Measurements from ENCODE around the gene ZNF319.

GRCh38 chr16:57970319-57970718, 30.2 kb downstream of the ZNF319 start:
- TF ChIP-seq, protein P1, sequence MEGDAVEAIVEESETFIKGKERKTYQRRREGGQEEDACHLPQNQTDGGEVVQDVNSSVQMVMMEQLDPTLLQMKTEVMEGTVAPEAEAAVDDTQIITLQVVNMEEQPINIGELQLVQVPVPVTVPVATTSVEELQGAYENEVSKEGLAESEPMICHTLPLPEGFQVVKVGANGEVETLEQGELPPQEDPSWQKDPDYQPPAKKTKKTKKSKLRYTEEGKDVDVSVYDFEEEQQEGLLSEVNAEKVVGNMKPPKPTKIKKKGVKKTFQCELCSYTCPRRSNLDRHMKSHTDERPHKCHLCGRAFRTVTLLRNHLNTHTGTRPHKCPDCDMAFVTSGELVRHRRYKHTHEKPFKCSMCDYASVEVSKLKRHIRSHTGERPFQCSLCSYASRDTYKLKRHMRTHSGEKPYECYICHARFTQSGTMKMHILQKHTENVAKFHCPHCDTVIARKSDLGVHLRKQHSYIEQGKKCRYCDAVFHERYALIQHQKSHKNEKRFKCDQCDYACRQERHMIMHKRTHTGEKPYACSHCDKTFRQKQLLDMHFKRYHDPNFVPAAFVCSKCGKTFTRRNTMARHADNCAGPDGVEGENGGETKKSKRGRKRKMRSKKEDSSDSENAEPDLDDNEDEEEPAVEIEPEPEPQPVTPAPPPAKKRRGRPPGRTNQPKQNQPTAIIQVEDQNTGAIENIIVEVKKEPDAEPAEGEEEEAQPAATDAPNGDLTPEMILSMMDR (IDR thresholded peaks at IDR 0.05): no peak
- TF ChIP-seq EP300 (IDR thresholded peaks at IDR 0.05) (no peak), POLR2AphosphoS5 (IDR thresholded peaks at IDR 0.05) (no peak), POLR2A (IDR thresholded peaks at IDR 0.05) (no peak)

Data from suprapubic skin (tissue), 4 donors.